ENCODE measurements around the gene BTG1.

BTG1 gene, protein sequence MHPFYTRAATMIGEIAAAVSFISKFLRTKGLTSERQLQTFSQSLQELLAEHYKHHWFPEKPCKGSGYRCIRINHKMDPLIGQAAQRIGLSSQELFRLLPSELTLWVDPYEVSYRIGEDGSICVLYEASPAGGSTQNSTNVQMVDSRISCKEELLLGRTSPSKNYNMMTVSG

DNA sequence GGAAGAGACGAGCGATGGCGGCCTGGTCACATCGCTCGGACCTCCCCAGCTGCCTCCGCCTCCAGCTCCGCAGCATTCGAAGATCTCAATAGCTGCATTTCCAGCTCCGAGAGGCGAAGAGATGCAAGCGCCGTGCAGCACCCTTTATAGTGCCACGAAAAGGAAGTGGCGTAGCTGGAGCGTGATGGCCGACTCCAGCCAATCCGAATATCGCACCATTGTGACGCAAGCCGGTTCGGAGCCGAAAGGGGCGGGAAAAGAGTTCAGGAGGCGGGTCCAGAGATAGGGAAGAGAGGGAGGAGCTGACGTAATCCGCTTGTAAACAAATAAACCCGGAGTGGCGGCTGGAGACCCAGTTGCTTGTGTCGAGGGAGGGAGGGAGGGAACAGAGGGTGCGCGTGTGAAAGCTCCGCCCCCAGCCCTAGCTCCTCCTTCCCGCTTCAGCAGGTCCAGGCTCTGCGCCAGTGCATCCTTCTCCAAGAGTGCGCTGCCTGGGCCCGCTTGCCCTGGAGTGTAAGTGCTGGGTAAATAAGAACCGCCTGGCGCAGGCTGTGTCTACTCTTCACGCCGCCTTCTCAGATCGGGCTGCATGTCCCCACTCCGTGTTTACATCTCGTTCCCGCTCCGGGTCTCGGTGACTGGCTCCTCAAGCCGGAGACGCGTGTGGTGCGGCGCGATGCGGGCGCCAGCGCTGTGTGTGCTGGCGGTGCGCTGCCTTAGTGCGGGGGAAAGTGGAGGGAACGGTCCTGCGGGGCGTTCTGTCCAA lies at the start of gene BTG1:
TSS of gene BTG1 (minus strand) at position 116 of the 766 bp plus-strand sequence. CDS start 311 bp downstream, outside the sequence.
- peak; percentile 100 for DNase-seq

DNA sequence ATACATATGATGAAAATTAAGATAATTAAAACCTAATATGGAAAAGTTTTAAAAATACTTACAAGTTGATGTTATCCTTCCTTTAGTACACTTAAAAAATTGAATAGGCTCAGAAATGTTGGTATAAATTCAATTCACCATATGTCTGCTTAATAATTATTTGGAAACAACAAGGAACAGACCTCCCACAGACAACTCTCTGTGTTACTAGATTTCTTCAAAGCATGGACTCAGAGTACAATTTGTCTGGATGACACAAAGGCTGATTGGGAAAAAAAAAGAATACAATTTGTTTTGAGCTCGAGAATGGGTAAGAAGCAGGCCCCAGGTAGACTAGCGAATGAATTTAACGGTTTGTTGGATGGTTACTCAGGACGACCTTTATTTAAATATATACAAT lies 48.9 kb upstream of the BTG1 start:
- DNase-seq = no peak

DNA sequence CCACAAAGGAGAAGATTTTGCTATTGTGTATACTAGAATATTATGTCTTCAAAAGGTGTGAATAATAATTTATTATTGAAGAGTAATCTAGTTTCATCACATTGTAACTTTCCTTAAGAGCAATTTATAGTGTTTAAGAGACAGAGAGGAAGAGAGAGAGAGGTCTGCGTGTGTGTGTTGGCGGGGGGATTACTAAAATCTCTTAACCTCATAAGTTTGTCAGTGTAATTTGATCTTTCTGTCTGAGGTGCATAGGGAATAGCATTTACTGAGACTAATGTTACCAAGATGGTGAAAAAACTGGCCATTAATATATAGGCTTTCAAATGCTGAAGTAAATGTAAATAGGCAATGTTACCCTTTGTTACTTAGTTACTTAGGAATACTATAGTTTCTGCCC lies 48.2 kb upstream of the BTG1 start:
- DNase-seq = no peak

DNA sequence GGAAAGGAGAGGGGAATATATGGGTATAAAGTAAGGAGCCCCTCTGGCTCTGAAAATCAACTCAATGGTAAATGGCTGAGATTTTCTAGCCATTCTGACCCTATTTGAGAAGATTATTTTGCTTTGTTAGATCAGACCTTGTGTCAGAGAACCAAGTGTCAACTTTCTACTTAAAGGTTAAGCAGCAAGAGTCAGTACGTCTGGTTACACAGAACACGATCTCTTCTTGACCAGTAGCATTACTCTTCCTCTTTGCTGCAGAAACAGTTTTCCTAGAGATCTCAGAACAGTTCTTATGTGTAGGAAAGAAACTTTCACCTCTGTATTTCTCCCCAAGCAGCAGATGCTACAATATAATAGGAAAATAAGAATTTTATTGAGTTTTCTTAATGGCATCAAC lies 47.4 kb upstream of the BTG1 start:
- DNase-seq = no peak

DNA sequence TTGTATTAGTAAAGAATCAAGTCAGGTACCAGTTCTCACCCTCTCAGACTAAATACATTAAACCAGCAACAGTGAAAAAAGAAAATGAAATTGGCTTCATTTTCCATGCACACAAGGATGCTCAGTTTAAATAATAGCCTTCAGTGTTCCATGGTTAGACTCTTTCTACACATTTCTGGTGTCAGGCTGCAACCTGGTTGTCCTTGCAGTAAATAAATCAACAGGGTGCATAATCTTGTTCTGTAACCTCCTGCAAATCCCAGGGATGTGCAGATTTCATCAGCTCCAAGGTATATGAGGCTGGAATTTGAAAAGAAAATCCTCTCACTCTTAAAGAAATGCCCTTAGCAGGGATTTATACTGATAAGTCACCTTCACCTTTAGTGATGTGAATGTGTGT lies 46.7 kb upstream of the BTG1 start:
- DNase-seq = no peak

DNA sequence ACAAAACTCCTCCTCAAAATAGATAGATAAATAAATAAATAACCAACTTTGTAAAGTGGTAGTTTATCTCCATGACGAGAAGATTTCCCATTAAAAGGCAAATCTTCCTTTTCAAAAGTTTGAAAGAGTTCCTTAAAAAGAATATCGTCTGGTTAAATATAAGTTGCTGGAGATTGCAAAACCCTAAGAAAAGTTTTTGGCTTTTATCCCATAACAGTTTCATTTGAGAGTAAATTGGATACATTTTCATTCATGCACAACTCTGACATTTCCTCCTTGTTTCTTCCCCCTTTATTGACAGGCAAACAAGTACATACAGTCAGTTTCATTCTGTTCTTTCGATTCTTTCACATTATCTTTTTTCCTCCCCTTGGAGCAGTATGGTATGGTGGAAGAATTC lies 45.4 kb upstream of the BTG1 start:
- no peak for DNase-seq

DNA sequence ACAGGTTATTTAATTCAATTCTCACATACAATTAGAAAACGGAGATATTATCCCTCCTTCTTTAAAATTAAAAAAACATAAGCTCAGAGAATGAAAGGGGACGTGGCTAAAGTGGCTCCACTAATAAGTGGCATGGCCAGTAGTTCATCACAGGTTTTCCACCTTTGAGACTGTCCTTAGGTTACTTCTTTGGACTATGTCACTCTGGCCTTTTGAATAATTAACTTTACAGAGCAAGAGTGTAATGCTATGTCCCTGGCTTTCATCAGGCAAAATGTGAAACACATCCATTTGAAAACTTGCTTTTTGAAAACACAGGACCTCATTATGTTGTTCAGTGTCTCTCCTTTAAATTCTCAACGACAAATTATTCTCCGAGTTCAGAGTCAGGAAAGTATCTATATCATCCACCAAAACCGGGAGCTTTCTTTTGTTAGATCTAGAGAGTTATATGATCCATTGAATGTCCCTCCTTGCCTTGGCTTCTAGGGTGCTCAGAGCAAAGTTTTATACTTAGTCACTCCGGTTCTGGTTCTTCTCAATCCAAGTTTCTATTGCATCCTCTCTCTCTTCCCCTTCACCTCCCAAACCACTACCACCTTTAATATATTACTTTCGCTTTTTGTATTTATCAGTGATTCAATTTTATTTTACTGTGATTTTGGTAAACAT lies 43.0 kb upstream of the BTG1 start:
- DNase-seq = no peak

DNA sequence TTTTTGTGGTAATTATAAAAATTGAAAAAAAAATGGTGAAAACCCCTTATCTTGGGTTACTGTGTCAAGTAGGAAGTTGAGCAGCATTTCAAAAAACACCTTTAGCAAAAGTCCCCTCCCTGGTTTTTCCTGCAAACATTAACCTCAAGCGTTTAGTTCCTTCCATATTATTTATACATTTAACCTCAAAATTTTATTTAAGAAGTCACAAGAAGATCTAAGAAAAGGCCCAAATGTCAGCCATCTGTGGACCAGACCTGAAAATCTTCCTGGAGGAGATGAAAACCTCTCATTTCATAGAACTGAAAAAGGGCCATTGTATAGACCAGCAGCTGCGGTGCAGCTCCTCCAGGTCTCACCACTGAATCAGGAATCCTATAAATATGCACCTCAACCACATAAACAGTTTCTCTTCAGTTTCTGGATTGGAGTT lies 40.4 kb upstream of the BTG1 start:
- DNase-seq = no peak

DNA sequence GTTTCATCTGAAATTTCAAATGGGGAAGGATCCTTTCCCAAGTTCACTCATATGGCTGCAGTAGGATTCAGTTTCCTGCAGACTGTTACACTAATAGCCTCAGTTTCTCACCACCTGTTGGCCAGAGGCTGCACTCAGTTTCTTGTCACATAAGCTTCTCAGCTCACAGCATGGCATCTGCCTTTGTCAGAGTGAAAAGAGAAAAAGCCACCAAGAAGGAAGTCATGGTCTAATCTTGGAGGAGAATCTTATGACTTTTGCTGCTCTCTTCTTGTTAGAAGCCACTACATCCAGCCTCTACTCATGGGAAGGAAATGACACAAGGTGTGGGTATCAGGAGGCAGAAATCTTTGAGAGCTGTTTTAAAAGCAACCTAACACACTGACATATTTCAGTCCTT lies 39.4 kb upstream of the BTG1 start:
- no peak for DNase-seq

DNA sequence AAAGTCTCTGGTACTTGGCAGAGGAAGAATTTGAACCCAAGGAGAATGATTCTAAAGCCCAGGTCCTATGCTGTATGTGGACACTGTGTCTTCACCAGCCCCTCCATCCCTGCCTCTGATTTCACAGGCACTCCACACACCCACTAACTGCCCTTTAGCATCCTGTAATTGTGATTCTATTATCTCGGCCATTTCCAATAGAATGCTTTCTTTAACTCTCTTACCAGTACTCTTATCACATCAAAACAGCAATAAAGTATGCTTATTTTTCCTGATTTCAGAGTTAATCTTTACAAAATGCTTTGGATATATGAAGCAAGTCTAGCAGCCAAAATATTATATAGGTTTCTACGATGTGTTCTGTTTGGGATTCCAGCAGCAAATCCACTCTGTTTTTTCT lies 37.9 kb upstream of the BTG1 start:
- no peak for DNase-seq

DNA sequence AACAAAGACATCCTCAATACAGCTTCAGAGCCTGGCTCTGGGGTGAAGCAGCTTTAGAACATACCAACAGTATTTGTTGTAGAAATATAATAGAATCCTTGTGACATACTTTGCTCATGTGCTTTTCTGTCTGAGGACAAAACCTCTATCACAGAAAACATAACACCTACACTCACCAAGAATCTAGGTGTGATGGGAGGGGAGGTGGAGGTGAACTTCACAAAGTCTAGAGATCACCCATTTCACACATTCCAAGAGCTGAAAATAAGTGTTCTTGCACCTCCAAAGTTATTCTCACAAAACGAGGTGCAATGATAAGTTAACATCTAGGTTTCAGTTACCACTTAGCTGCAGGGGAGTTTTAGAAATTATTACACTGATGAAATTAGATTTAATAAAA lies 32.7 kb upstream of the BTG1 start:
- no peak for DNase-seq

DNA sequence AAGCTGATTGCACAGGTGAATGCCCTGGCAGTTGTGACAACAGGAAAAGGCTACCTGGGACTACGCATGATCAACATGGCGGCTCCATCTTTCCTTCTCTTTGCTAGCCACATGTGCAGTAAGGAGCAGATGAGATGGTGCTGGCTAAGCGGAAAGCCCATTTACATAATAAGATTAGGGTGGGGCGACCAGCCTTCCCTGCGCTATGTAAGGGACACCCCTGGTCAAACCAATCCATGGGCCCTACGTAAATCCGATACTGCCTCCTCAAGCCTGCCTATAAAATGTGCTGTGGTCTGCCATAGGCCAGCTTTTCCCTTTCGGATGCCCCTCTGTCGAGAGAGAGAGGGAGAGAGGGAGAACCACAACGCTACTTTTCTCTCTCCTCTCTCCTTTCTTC lies 31.0 kb upstream of the BTG1 start:
- DNase-seq = no peak

DNA sequence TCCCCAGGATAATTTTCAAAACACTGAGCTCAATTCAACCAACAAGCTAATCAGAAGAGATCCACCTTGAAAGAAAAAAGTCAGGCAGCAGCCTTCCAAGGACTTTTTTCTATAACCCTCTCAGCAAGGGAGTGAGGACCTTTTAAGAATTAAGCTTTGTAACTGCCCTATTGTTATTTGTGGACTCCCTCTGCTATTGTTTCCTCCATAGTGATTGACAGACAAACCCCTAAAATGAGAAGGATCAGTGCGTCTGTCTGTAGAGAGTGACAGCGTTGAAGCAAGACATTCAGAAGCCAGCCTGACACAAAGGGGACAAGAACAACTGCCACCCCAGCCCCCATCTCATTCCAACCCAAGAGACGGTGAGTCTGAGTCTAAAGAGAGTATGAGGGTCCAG lies 30.3 kb upstream of the BTG1 start:
- no peak for DNase-seq

DNA sequence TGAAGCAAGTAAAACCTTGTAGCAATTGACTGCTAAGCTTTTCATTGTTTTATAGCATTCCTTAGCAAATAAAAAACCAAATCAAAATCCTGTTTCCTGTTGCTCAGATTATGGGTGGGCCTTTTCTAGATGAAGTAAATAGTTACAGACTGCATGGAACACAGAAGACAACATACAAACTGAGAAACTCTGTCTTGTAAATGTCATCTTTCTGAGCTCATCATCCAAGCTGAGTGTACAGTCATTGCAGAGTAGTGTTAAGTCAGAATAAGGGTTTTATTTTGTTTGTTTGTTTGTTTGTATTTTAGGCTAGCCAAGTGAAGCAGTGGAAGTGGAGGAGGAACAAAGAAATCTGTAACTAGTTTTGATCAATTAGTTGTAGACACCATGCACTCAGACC lies 24.4 kb upstream of the BTG1 start:
- no peak for DNase-seq

DNA sequence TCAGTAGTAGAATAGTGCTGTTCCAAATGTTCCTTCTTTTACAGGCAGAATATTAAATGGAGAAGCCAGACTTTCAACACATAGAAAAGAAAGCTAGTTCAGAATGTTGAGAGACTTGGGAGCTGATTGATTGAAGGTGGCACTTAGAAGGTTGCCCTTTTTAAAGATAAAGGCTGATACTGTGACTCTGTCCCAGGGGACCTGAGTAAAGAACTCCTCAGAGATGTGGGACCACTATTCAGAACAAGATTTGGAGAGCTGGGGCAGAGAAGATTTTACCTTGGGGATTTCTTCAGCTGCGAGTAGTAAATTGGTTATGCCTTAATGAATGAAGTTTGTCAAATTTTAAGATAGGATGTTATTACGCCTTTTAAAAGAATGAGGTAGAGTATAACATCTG lies 21.4 kb upstream of the BTG1 start:
- no peak for DNase-seq

DNA sequence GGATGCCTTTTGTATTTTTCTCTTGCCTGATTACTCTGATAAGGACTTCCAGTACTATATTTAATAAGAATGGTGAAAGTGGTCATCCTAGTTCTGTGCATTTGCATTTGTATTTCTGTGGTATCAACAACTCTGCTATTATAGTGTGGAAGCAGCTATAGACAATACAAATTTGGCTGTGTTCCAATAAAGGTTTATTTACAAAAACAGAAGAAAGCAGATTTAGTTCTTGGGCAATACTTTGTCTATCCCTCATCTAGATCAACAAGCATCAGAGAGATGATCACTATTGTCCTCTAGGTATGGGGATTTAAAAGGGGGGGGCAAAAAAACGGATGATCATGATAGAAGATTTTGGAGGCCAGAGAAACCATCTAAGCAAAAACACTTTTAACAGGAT lies 19.1 kb upstream of the BTG1 start:
- no peak for DNase-seq

DNA sequence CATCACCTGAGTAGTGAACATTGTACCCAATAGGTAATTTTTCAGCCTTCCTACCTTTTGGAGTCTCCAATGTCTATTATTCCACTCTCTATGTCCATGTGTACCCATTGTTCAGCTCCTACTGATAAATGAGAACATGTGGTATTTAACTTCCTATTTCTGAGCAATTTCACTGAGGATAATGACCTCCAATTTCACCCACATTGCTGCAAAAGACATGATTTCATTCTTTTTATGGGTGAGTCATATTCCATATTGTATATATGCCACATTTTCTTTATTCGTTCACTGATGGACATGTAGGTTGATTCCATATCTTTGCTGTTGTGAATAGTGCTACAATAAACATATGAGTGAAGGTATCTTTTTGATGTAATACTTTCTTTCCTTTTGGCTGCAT lies 16.4 kb upstream of the BTG1 start:
- DNase-seq = no peak

DNA sequence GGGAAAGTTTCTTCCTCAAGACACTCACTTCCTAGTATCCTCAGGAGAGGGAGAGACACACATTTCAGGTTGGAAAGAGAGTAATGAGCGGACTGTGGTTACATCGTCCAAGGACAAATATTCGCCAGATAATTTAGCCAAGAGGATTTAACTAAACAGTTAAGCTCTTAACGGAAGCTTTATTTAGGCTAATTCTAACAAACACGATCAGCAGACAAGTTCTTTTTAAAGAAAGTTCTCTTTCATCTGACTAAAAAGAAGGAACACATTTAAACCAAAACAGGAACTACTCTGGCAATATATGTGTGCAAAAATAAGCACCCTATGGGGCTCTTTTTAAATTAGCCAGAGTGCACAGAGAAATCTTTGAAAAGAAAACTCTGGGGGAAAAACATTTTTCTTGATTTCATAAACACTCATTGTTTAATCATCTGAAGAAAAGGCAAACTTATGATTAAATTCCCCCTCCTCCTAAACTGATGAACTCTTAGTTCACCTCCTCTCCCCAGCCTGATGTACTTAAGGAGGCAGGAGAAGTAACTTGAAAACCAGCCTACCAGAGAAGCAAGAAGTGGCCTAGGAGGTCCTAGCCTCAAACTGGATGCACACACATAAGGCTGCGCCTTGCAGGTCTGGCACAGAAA lies 13.3 kb upstream of the BTG1 start:
- no peak for DNase-seq

DNA sequence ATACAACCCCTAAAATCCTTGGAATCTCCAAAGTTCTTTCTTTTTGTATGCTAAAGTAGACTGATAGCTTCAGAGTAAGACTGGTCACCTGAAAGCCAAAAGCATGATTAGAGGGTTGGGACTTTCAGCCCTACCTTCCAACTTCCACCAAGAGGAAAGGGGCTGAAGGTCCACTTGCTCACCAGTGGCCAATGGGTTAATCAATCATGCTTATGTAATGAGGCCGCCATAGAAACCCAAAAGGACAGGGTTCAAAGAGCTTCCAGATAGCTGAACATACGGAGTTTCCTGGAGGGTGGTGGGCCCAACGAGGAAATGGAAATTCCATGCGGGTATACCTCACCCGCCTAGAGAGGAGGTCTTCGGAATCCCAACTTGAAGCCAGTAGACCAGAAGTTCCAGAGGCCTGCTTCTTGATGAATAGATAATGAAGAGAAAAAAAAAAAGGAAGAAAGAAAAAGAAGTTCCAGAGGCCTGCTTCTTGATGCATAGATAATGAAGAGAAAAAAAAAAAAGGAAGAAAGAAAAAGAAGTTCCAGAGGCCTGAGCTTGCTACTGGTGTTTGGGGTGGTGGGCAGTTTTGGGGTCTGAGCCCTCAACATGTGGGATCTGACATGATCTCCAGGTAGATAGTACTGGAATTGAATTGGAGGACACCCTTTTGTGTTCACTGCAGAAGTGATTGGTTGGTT lies 11.2 kb upstream of the BTG1 start:
- no peak for DNase-seq

DNA sequence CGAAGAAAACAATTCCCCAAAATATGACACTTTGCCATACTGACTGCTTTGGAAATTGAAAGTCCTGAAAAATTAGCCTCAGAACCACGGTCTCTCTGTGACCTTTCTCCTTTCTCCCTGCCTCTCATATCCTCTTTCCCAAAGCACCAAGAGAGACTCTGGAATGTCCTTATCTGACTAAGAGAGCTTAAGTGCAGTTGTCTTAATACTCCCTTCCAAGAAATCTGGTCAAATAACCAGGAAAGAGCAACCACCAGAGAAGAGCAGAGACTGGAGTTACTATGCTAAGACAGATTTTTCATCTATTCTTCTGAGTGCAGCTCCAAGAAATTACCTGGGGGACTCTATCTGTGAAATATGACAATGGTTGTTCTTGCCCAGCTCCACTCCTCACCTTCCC lies 10.5 kb upstream of the BTG1 start:
- DNase-seq = no peak

DNA sequence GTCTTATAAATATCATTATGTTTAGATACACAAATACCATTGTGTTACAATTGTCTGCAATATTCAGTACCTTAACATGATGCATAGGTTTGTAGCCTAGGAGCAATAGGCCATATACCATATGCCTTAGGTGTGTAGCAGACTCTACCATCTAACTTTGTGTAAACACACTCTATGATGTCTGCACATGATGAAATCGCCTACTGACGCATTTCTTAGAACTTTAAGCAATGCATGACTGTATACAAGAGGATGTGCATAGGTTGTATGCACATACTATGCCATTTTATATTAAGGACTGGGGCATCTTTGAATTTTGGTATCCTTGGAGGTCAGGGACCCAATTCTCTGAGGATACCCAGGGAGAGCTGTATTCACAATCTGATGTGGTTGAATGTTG lies 10.1 kb upstream of the BTG1 start:
- no peak for DNase-seq

DNA sequence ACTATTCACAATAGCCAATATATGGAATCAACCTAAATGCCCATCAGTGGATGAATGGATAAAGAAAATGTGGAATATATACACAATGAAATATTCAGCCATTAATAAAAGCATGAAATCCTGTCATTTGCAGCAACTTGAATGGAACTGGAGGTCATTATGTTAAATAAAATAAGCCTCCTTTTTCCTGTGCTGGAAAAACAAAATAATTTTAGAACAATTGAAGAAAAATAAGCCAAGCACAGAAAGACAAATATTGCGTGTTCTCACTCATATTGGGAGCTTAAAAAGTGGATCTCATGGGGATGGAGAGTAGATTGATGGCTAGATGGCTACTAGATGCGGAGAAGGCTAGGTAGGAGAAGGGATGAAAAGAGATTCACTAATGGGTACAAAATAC lies 6.3 kb upstream of the BTG1 start:
- no peak for DNase-seq

DNA sequence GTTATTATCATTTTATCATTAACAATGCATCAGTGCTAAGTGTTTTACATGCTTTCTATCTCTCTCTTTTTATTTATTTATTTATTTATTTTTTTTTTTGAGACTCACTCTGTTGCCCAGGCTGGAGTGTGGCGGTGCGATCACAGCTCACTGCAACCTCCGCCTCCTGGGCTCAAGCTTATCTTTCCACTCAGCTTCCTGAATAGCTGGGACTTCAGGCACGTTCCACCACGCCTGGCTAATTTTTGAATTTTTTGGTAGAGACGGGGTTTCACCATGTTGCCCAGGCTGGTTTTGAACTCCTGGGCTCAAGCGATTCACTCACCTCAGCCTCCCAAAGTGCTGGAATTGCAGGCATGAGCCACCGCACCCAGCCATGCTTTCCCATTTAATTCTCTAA lies 3.9 kb upstream of the BTG1 start:
- no peak for DNase-seq
